DOHH2 (cell line): ENCODE data around the gene BTBD2.

ENCODE experiments used
- CTCF ChIP-seq: fragments of 200-600 bp; sonication (generic); IDR thresholded peaks from one replicate; pipeline ENCODE4 v1.5.1; 2014; ENCODE audit warnings: antibody characterized with exemption, mild to moderate bottlenecking, low read depth, low read length; ENCODE audit not compliant: poor library complexity, severe bottlenecking
- EZH2phosphoT487 ChIP-seq: fragments of 200-600 bp; sonication (generic); IDR thresholded peaks from 2 replicates; pipeline ENCODE4 v1.6.1; 2017; ENCODE audit warnings: borderline replicate concordance, mild to moderate bottlenecking, antibody characterized with exemption, low read length, moderate library complexity, mixed read lengths

DNA sequence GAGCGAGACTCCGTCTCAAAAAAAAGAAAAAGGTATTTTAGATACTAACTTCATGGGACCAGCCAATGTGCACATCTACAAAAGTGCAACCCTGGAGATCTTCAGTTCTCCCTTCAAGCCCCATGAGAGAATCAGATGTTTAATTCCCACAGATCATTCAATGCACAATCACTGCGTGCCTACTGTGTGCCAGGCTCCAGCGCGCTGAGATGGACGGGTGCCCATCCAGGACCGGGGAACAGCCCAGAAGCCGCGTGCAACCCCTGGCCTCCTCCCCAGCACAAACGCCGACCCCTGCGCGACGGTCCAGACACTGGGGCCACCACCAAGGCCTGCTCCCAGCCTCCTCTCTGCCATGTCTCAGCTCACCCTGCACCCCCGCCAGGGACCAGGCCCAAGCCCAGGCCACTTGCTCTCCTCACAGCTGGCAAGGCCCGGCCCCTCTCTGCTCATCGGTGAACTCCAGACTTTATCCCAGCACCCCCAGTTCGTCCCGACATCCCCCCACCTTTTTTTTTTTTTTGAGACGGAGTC is 5.3 kb downstream of the BTBD2 start:
- TF ChIP-seq CTCF, result no peak
- TF ChIP-seq EZH2phosphoT487, result no peak
